GM12874 (cell line): ENCODE results near the gene NSA2.

Experiments used
- CTCF ChIP-seq: IDR thresholded peaks from 2 replicates; pipeline ENCODE4 v1.5.1; 2011; ENCODE audit warnings: low read depth, mild to moderate bottlenecking, control low read depth, low read length, moderate library complexity; ENCODE audit not compliant: insufficient read depth

The NSA2 gene

GRCh38 chr5:74762599-74762998 lies 4.5 kb upstream of the NSA2 start:
- no peak for TF ChIP-seq CTCF

- no peak for TF ChIP-seq CTCF
Measured at GRCh38 chr5:74763504-74763903, 3.5 kb upstream of the NSA2 start.

- no peak for TF ChIP-seq CTCF
Measured at GRCh38 chr5:74765201-74765600, 1.8 kb upstream of the NSA2 start.

GRCh38 chr5:74765929-74766328 lies 1.1 kb upstream of the NSA2 start:
- TF ChIP-seq CTCF: no peak

- 0 out of 2 replicates have a peak, but pooled peaks have one; percentile 30 for TF ChIP-seq CTCF
Measured at GRCh38 chr5:74766418-74766848, 616 bp upstream of the NSA2 start.

- no peak for TF ChIP-seq CTCF
Measured at GRCh38 chr5:74767579-74767913, 497 bp downstream of the NSA2 start.

GRCh38 chr5:74772359-74772758 lies 5.3 kb downstream of the NSA2 start:
- TF ChIP-seq CTCF: no peak

GRCh38 chr5:74778609-74779008 lies 11.6 kb downstream of the NSA2 start:
- TF ChIP-seq CTCF: no peak
